Activated CD4-positive, alpha-beta T cell treated with anti-CD3 and anti-CD28 coated beads, Interleukin-2, amount 10 ng/mL, durations not matched to agents 24 days and 14 days (primary cell): ENCODE results near the gene NFKBIB. TPM values are rescaled to one million over a fixed set of nuclear protein-coding genes. Genes with fewer than 3 reads are reported as not detected.
A peak's percentile ranks its signal among the peaks of the same experiment; 100 is the strongest.
"Not testable (repeated sequence)": the region's sequence is repeated elsewhere in the genome, so short reads cannot be mapped to it uniquely, and the experiment has no call there.

Experiments used
- DNase-seq: peaks from one replicate; pipeline ENCODE4 v3.0.0; 2022
- H3K27ac Mint-ChIP-seq: one replicate; pipeline ENCODE4 v1.8.0; 2022; ENCODE audit warnings: mild to moderate bottlenecking, mixed read lengths
- H3K27me3 Mint-ChIP-seq: one replicate; pipeline ENCODE4 v1.8.0; 2022; ENCODE audit warnings: mixed read lengths
- H3K36me3 Mint-ChIP-seq: one replicate; pipeline ENCODE4 v1.8.0; 2022; ENCODE audit warnings: low read depth, mild to moderate bottlenecking, mixed read lengths
- H3K4me1 Mint-ChIP-seq: one replicate; pipeline ENCODE4 v1.8.0; 2021; ENCODE audit warnings: mixed read lengths
- H3K4me3 Mint-ChIP-seq: one replicate; pipeline ENCODE4 v1.8.0; 2022; ENCODE audit warnings: mild to moderate bottlenecking, moderate library complexity, mixed read lengths
- H3K9me3 Mint-ChIP-seq: one replicate; pipeline ENCODE4 v1.8.0; 2021; ENCODE audit warnings: mixed read lengths
- intact Hi-C: fragments of 100-400 bp; cut with micrococcal nuclease; formaldehyde crosslinking; loops from one replicate; pipeline ENCODE4 v1.15.1; 2023
- total RNA-seq: library from RNA; stranded (reverse); gene quantifications from 2 replicates; pipeline ENCODE4 v1.2.3, GENCODE V29; 2022

Gene NFKBIB
- total RNA-seq, 1 donor from 2014 or later, result 89.7 TPM

DNA sequence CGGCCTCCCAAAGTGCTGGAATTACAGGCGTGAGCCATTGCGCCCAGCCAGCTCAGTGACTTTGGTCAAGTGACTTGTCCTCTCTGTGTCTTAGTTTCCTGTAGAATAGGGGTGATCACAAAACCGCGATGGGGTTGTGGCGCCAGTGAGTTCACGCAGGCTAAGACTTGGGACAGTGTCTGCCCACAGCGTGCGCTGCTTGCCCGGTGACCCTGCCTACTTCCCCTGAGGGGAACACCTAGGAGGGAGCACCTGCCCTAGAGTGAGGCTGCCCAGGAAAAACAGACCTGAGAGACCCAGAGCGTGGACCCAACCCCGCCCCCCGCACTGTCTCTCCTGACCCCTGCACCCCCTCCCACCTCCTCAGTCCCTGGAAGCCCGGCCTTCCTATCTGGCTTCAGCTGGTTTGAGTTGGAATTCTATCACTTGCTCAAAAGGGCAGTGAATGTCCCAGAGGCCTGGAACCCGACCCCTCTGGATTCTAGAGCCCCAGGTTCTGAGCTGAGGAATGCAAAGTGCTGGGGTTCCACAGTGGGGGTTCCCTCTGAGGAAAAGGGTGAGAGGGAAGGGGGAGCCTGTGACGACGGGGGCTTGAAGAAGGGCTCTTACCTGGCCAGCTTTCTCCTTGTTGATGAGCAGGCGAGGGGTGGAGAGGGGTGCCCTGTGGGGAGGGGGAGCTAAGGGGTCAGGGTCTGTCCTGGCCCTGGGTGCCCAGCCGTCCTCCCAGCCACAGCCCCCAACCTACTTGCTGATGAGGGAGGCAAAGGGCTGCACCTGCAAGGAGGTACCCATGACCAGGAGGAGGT, 19.5 kb upstream of the NFKBIB start:
- peaks cover 17% of the 10 kb centered on the region for H3K36me3 Mint-ChIP-seq
- H3K27ac Mint-ChIP-seq, result no peak overlapping the region
- no peaks in the 10 kb centered on the region for H3K27me3 Mint-ChIP-seq
- intact Hi-C loops, result no loop called here
- no peak for DNase-seq
- no peaks in the 10 kb centered on the region for H3K9me3 Mint-ChIP-seq
- peaks cover 24% of the 10 kb centered on the region for H3K4me1 Mint-ChIP-seq
- H3K4me3 Mint-ChIP-seq, result no peak overlapping the region

DNA sequence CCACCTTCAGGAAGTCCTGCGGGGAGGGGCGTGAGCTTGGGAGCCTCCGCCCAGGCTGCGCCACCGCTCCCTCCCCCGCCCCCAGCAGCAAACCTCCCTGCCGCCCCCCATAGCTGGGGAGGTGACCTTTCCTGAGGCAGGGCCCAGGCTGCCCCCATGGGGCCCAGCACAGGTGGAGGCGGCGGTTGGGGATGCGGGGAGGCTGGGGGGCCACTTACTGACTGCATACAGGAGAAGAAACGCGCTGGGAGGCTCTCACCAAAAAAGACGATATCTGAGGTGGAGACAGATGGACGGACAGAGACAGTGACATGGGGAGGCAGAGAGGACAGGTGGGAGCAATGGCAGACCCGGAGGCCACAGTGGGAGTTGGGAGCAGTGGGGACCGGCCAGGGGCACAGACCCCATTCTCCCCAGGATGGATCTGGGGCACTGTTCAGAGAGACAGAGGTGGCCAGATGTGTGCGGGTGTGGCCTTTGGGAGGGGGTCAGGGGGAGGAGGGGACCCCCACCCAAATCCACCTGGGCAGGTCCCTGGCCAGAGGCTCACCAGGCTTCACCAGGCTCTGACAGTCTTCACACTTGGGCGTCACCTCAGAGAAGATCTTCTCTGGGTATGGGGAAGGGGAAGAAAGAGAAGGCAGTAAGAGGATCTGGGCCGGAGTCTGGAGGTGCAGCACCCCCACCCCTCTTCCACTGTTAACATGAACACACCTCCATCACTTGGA, 18.7 kb upstream of the NFKBIB start:
- Mint-ChIP-seq H3K4me3 (no peak overlapping the region), H3K27ac (peak overlapping the region; percentile 34), H3K9me3 (no peaks in the 10 kb centered on the region), H3K4me1 (peaks cover 24% of the 10 kb centered on the region), H3K27me3 (no peaks in the 10 kb centered on the region), H3K36me3 (peaks cover 16% of the 10 kb centered on the region)
- intact Hi-C loops, result no loop called here
- no peak for DNase-seq

DNA sequence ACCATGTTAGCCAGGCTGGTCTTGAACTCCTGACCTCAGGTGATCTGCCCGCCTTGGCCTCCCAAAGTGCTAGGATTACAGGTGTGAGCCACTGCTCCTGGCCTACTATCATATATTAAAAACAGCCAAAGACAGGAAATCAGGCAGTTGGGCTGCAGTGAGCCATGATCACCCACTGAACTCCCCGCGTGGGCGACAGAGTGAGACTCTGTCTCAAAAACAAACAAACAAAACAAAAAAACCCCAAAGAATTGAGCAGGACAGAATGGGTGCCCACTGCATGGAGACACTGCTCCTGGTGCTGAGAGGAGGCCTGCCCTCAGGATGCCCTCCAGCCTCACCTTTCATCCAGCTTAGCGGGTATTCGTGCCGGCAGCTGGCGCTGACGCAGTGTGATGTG, 16.5 kb upstream of the NFKBIB start:
- DNase-seq, result no peak
- intact Hi-C loops, result no loop called here
- H3K4me1 Mint-ChIP-seq, result peaks cover 6% of the 10 kb centered on the region
- peaks cover 12% of the 10 kb centered on the region for H3K36me3 Mint-ChIP-seq
- no peaks in the 10 kb centered on the region for H3K9me3 Mint-ChIP-seq
- peak overlapping the region; percentile 47 for H3K27ac Mint-ChIP-seq
- H3K27me3 Mint-ChIP-seq, result no peaks in the 10 kb centered on the region
- no peak overlapping the region for H3K4me3 Mint-ChIP-seq

DNA sequence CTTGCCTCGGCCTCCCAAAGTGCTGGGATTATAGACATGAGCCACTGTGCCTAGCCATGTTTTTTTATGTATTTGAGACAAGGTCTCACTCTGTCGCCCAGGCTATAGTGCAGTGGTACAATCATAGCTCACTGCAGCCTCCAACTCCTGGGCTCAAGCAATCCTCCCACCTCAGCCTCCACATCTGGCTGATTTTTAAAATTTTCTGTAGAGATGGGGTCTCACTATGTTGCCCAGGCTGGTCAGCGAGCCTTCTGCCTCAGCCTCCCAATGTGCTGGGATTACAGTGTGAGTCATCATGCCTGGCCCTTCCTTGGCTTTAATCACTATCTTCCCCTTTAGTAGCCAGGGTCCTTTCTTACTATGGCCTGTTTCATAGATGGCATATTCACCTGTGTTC, 15.1 kb upstream of the NFKBIB start:
- H3K36me3 Mint-ChIP-seq, DNase-seq, H3K4me3 Mint-ChIP-seq, H3K4me1 Mint-ChIP-seq, H3K9me3 Mint-ChIP-seq, H3K27me3 Mint-ChIP-seq, H3K27ac Mint-ChIP-seq, intact Hi-C loops: not testable (repeated sequence)

DNA sequence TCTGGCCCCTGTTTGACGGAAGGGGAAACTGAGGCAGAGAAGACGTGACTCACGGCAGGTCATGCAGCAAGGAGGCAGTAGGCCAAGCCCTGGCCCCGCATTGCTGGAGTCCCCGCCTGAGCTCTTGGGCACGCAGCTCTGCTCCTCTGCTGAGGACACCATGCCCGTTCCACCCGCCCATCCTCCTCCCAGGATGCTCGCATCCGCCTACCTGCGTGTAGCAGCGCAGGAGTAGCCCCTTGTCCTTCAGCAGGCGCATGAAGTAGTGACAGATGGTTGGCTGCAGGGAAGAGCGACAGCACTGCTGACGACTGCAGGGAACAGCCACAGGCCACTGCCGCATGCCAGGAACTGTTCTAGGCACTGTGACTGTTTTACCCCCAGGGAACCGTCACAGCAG, 10.9 kb upstream of the NFKBIB start:
- H3K27ac Mint-ChIP-seq, result no peak overlapping the region
- no peak for DNase-seq
- H3K4me1 Mint-ChIP-seq, result no peaks in the 10 kb centered on the region
- no peaks in the 10 kb centered on the region for H3K27me3 Mint-ChIP-seq
- peaks cover 6% of the 10 kb centered on the region for H3K36me3 Mint-ChIP-seq
- H3K9me3 Mint-ChIP-seq, result no peaks in the 10 kb centered on the region
- no peak overlapping the region for H3K4me3 Mint-ChIP-seq
- intact Hi-C loops, result no loop called here

DNA sequence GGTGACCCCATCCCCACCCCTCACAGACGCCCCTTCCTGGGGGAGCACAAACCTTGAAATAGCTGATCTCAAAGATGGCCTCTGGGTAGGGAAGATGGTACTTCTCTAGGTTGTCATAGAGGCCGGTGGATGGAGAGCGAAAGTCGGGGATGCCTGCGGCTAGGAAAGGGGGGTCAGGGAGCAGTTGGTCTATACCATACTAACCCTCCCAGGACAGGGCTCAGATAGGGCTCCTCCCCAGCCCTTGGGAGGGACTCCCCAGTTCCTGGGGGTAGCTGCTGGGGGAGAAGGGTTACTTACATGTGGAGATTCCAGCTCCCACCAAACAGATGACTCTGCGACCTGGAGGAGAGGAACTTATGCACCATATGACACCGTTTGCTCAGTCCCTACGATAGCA, 10.0 kb upstream of the NFKBIB start:
- Mint-ChIP-seq H3K27ac (no peak overlapping the region), H3K27me3 (no peaks in the 10 kb centered on the region), H3K4me1 (peaks cover 2% of the 10 kb centered on the region), H3K9me3 (no peaks in the 10 kb centered on the region), H3K4me3 (no peak overlapping the region), H3K36me3 (peaks cover 9% of the 10 kb centered on the region)
- DNase-seq, result no peak
- intact Hi-C loops, result loop anchor here (10.0 kb wide), 1 partner anchor 485 kb away; the partner anchor contains the start of gene FAM98C

DNA sequence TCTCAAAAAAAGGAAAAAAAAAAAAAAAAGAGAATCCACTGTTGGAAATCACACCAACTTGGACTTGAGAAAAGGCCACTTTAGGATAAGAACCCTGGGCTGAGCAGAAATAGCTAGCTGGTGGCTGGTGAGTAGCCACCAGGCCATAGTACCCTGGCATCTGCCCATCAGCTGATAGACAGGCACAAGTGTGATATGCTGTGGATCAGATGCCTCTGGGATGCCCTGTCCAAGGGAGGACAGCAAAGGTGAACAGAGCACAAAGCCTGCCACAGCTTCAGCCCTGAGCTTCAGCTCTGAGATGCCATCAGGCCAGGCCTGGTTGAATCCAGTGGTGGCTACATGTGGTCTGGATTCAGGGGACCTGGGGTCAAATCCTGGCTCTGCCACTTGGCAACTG, 9.1 kb upstream of the NFKBIB start:
- H3K27me3 Mint-ChIP-seq, result no peaks in the 10 kb centered on the region
- intact Hi-C loops, result loop anchor here (10.0 kb wide), 1 partner anchor 486 kb away; the partner anchor contains the start of gene FAM98C
- no peaks in the 10 kb centered on the region for H3K9me3 Mint-ChIP-seq
- H3K4me3 Mint-ChIP-seq, result no peak overlapping the region
- peaks cover 2% of the 10 kb centered on the region for H3K4me1 Mint-ChIP-seq
- H3K36me3 Mint-ChIP-seq, result peaks cover 9% of the 10 kb centered on the region
- H3K27ac Mint-ChIP-seq, result no peak overlapping the region
- DNase-seq, result no peak

DNA sequence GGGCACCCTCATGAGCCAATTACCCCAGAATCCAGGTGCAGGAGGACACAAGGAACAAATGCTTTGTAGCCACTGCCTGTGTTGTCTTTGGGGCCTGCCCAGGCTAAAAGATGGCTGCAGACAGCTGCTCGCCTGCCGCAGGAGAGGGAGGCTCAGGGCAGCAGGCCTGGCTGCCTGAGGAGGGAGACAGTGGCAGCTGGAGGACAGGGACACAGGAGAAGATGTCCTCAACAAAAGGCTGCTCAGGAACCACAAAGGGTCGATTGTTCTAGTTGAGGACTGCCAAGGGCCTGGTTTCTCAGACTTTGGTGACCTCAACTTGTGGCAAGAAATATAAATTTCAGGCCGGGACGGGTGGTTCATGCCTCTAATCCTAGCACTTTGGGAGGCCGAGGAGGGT, 8.0 kb upstream of the NFKBIB start:
- Mint-ChIP-seq H3K27me3 (no peaks in the 10 kb centered on the region), H3K9me3 (no peaks in the 10 kb centered on the region), H3K4me3 (no peak overlapping the region), H3K36me3 (peaks cover 9% of the 10 kb centered on the region), H3K4me1 (peaks cover 2% of the 10 kb centered on the region), H3K27ac (no peak overlapping the region)
- intact Hi-C loops, result loop anchor here (10.0 kb wide), 1 partner anchor 487 kb away; the partner anchor contains the start of gene FAM98C
- DNase-seq, result no peak

DNA sequence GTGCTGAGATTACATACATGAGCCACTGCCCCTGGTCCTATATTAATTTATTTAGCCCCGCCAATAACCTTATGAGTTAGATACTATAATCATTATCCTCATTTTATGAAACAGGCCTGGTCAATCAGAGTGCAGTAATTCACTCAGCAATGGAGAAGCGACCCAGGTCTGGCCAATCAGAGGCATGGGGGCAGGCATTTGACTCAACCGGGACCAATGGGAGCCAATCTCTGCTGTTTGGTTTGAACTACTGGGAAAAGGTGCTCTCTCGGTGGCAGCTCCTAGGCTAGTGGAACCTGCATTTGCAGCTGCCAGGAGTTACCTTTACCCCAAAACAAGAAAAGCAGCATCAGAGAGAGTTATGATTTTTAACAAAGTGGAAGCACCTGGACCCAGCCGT, 6.9 kb upstream of the NFKBIB start:
- Mint-ChIP-seq H3K9me3 (no peaks in the 10 kb centered on the region), H3K4me1 (peaks cover 8% of the 10 kb centered on the region), H3K27ac (no peak overlapping the region), H3K27me3 (no peaks in the 10 kb centered on the region), H3K4me3 (no peak overlapping the region), H3K36me3 (peaks cover 9% of the 10 kb centered on the region)
- no peak for DNase-seq
- intact Hi-C loops, result loop anchor here (10.0 kb wide), 1 partner anchor 488 kb away; the partner anchor contains the start of gene FAM98C

DNA sequence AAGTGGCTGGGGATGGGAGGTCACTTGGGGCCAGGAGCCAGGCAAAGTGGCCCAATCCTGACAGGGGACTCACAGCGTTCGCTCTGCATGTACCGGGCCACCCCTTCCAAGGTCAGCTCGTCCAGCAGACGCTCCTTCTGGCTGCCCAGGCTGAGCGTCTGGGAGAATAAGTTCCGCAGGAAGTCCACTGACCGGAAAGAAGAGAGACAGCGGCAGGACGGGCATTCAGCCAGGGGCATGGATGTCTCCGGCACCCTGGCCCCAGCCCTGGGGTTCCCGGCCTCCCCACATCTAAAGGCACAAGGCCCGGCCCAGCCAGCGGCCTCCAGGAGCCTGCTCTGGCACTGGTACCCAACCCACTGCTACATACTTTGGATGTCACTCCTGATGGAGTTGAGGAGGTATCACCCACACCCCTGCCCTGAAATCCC, 6.4 kb upstream of the NFKBIB start:
- DNase-seq, result no peak
- intact Hi-C loops, result loop anchor here (10.0 kb wide), 1 partner anchor 489 kb away; the partner anchor contains the start of gene FAM98C
- H3K27ac Mint-ChIP-seq, result no peak overlapping the region
- H3K36me3 Mint-ChIP-seq, result peaks cover 9% of the 10 kb centered on the region
- H3K9me3 Mint-ChIP-seq, result no peaks in the 10 kb centered on the region
- no peak overlapping the region for H3K4me3 Mint-ChIP-seq
- H3K27me3 Mint-ChIP-seq, result no peaks in the 10 kb centered on the region
- H3K4me1 Mint-ChIP-seq, result peaks cover 13% of the 10 kb centered on the region

DNA sequence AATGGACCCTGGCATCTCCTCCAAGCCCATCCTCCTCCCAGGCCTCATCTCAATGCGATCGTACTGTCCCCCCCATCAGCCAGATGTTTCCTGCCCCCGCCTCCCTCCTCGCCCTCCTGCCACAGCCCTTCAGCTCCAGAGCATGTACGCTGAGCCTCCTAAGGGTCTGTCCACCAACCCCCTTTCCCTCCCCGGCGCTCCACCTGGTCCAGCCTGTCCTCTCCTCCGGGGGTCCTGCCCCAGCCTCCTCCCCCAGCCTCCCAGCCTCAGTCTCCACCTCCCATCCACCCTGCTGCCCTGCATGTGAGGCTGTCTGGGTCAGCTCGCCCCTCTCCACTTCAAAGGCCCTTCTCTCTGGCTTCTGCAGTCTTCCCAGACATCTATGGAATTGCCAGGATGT, 4.8 kb upstream of the NFKBIB start:
- Mint-ChIP-seq H3K27ac (no peak overlapping the region), H3K4me1 (peaks cover 23% of the 10 kb centered on the region), H3K36me3 (peaks cover 8% of the 10 kb centered on the region), H3K9me3 (no peaks in the 10 kb centered on the region), H3K4me3 (no peak overlapping the region), H3K27me3 (no peaks in the 10 kb centered on the region)
- intact Hi-C loops, result loop anchor here (5.0 to 10.0 kb wide), 2 partner anchors 490 to 558 kb away; partner anchors contain the start of genes CATSPERG and FAM98C
- no peak for DNase-seq

DNA sequence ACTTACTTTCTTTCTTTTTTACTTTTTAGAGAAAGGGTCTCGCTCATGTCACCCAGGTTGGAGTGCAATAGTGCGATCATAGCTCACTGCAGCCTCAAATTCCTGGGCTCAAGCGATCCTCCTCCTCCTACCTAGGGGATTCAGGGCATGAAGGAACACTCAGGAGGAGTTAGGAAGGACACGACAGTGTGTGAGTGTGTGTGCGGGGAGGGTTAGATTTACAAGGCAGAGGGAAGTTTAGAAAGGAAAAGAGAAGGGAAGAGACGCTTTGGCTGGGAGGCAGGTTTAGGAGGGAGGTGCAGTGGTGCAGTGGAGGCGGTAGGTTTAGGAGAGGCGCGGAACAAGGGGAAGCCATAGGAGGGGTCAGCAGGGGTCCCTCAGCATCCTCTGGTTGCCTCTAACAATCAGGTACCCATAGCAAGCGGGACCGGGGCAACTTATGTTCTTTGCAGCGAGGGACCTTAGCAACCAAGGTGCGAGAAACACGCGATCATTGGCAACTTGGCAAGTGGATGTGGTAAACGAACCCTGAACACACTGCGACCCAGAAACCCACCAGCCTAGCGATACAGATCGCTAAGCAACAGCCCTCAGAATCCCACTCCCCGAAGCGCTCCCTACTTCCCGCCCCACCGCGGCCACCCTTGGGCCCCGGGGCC, 852 bp upstream of the NFKBIB start:
- Mint-ChIP-seq H3K4me3 (peak overlapping the region; percentile 93), H3K27ac (peak overlapping the region; percentile 95), H3K9me3 (no peaks in the 10 kb centered on the region), H3K4me1 (peaks cover 35% of the 10 kb centered on the region), H3K36me3 (peaks cover 17% of the 10 kb centered on the region), H3K27me3 (no peaks in the 10 kb centered on the region)
- intact Hi-C loops, result loop anchor here (1.0 to 10.0 kb wide), 5 partner anchors 21 to 562 kb away; partner anchors contain the start of genes CATSPERG, FAM98C, MRPS12 and RINL
- no peak for DNase-seq

DNA sequence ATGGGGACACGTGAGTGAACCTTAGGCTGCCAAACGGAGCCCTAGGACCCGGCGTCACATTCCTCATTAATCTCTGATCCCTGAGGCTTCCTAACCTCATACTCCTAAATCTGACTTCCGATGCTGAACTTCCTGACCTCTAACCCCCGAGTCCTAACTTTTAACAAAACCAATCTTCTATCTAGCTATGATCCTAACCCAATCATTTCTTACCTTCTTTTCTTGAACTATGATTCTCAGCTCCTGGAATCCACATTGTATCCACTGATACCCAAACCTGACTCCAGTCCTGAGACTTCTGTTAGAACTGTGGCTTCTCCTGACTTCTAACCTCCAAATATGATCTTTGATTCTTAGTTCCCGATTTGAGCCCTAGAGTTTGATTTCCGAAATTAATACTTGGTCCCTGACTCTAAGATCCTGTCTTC, 447 bp downstream of the NFKBIB start:
- Mint-ChIP-seq H3K9me3 (no peaks in the 10 kb centered on the region), H3K27me3 (no peaks in the 10 kb centered on the region), H3K27ac (peak overlapping the region; percentile 86), H3K36me3 (peaks cover 26% of the 10 kb centered on the region), H3K4me1 (peaks cover 35% of the 10 kb centered on the region), H3K4me3 (peak overlapping the region; percentile 93)
- intact Hi-C loops, result no loop called here
- no peak for DNase-seq
